HG02642 (cell line): ENCODE data around the gene ATF4.
"Not testable (repeated sequence)": the region's sequence is repeated elsewhere in the genome, so short reads cannot be mapped to it uniquely, and the experiment has no call there.

Source experiments
- ATAC-seq: cut with Tn5 transposase; IDR thresholded peaks from one replicate; pipeline ENCODE4 v1.9.1; 2021; ENCODE audit warnings: mild to moderate bottlenecking; ENCODE audit not compliant: unreplicated experiment, poor library complexity

The ATF4 gene

GRCh38 chr22:39507021-39507420 lies 13.3 kb upstream of the ATF4 start:
- not testable (repeated sequence) for ATAC-seq

GRCh38 chr22:39508393-39508792 lies 12.0 kb upstream of the ATF4 start:
- no peak for ATAC-seq

GRCh38 chr22:39510529-39511149 lies 9.7 kb upstream of the ATF4 start:
- no peak for ATAC-seq

- ATAC-seq: no peak
These were observed 9.1 kb upstream of the ATF4 start for GRCh38 chr22:39511226-39511625.

GRCh38 chr22:39512026-39512425 lies 8.3 kb upstream of the ATF4 start:
- no peak for ATAC-seq

GRCh38 chr22:39513791-39514190 lies 6.6 kb upstream of the ATF4 start:
- ATAC-seq: no peak

GRCh38 chr22:39514373-39514973 lies 5.9 kb upstream of the ATF4 start:
- ATAC-seq: no peak

GRCh38 chr22:39515266-39516050 lies 4.9 kb upstream of the ATF4 start:
- ATAC-seq: no peak

GRCh38 chr22:39517470-39517869 lies 2.9 kb upstream of the ATF4 start:
- no peak for ATAC-seq

GRCh38 chr22:39518144-39518786 lies 2.1 kb upstream of the ATF4 start:
- ATAC-seq: no peak

GRCh38 chr22:39518996-39519680 lies 1.2 kb upstream of the ATF4 start:
- ATAC-seq: no peak

GRCh38 chr22:39519681-39520225 lies 609 bp upstream of the ATF4 start:
- peak; percentile 81 for ATAC-seq

GRCh38 chr22:39521106-39521885 lies 934 bp downstream of the ATF4 start:
- ATAC-seq: not testable (repeated sequence)

- ATAC-seq: not testable (repeated sequence)
These were observed 1.7 kb downstream of the ATF4 start for GRCh38 chr22:39522091-39522490.

GRCh38 chr22:39522567-39523300 lies 2.4 kb downstream of the ATF4 start:
- ATAC-seq: no peak

GRCh38 chr22:39524089-39524752 lies 3.9 kb downstream of the ATF4 start:
- ATAC-seq: no peak

- no peak for ATAC-seq
These were observed 4.6 kb downstream of the ATF4 start for GRCh38 chr22:39524753-39525657.
